Testis (tissue), 3 donors: ENCODE results near the gene NDST1. TPM values are rescaled to one million over a fixed set of nuclear protein-coding genes. Genes with fewer than 3 reads are reported as not detected.

Source experiments
- DNase-seq: peaks from one replicate; pipeline ENCODE4 v3.0.0-alpha.2; 2019
- H3K27ac ChIP-seq, 2 donors: fragments of 200-600 bp; sonication (generic); one replicate each; pipeline ENCODE4 v1.5.1; 2019
- H3K27me3 ChIP-seq: fragments of 200-600 bp; sonication (generic); one replicate; pipeline ENCODE4 v1.5.1; 2019
- H3K36me3 ChIP-seq: fragments of 200-600 bp; sonication (generic); one replicate; pipeline ENCODE4 v1.5.1; 2017; ENCODE audit warnings: low read depth; ENCODE audit errors: missing control alignments
- H3K4me1 ChIP-seq: fragments of 200-600 bp; sonication (generic); one replicate; pipeline ENCODE4 v1.5.1; 2019
- H3K4me3 ChIP-seq, 2 donors: fragments of 200-600 bp; sonication (generic); one replicate each; pipeline ENCODE4 v1.5.1; 2017 to 2019
- H3K9me3 ChIP-seq: fragments of 200-600 bp; sonication (generic); one replicate; pipeline ENCODE4 v1.5.1; 2017
- POLR2A ChIP-seq: fragments of 450-650 bp; IDR thresholded peaks from one replicate; pipeline ENCODE4 v1.6.1; 2017; ENCODE audit warnings: antibody characterized with exemption, mild to moderate bottlenecking, moderate library complexity
- WGBS, 2 donors: methylation state at CpG; one replicate each; pipeline ENCODE4 v1.1.5; 2018; 5-methylcytosine and 5-hydroxymethylcytosine counted together
- intact Hi-C: fragments of 100-400 bp; cut with DNase I; formaldehyde crosslinking; loops from one replicate; pipeline ENCODE4 v1.15.1; 2023; ENCODE audit warnings: low total_unique reads
- polyA plus RNA-seq: library from polyadenylated mRNA; stranded (reverse); fragments of 350-450 nt; fragmentation: Illumina TruSeq; extraction: RNeasy Lipid Tissue Mini Kit (QIAGEN cat#74804); gene quantifications from one replicate; pipeline ENCODE4 v1.2.3, GENCODE V29; 2014; ENCODE audit warnings: low read depth, low replicate concordance; ENCODE audit not compliant: insufficient read depth
- total RNA-seq, 2 donors: library from RNA; depleted of rRNA; stranded (reverse); fragments of >200 nt; gene quantifications; one replicate each; pipeline ENCODE4 v1.2.3, GENCODE V29; 2016
- TF ChIP-seq, protein P1 (sequence below), 3 experiments: fragments of 450-650 bp in 2 of 3; fragments of 200-600 bp in 1 of 3; sonication (generic) in 1 of 3; IDR thresholded peaks; one replicate each; pipeline ENCODE4 v1.5.1; 2016 to 2019; ENCODE audit warnings: antibody characterized with exemption in 3 of 3, mild to moderate bottlenecking in 2 of 3, moderate library complexity in 1 of 3

The NDST1 gene
- total and polyA plus RNA-seq, 3 donors from 2014 or later, result 55.0 to 174 (median 167) TPM

DNA sequence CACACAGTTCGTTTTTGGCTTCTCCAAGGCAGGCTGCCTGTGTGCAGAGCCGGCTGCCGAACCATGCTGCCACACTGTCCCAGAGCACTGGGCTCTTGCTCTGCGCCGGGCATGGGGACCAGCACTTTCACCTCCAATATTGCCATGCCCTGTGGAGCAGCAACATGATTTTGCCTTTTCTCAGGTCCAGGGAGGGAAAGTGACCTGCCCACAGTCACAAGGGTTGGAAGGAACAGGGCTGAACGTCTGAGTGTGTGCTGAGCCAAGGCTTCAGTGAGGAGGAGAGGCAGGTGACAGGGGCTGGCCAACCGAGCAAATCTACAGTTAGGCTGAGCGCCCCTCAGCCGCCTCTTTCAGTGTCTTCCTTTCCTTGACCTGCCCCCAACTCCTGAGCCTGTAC is 98.5 kb downstream of the NDST1 start:
- no peaks in the 10 kb centered on the region for H3K36me3 ChIP-seq

DNA sequence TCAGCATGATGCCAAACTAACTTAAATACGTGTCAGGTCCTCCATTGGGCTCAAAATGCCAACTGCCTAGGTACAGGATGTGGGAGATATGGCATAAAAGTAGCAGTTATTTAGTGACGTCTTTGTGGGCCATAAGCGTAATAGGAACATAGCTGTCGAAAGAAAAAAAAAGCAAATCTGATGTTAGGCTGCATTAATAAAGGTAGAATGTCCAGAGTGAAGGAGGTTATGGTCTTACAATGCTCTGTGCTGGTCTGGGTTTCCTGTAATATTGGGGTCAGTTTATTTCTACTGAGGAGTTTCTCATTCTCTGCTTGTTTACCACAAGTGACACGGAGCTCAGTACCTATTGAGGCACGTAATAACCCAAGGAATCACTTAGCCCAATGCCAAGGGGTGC is 99.2 kb downstream of the NDST1 start:
- Histone ChIP-seq H3K9me3 (no peaks in the 10 kb centered on the region), H3K4me3 (no peak overlapping the region), H3K27me3 (no peaks in the 10 kb centered on the region), H3K36me3 (no peaks in the 10 kb centered on the region), H3K27ac (no peak overlapping the region), H3K4me1 (peaks cover 9% of the 10 kb centered on the region)
- intact Hi-C loops, result no loop called here
- 89% methylated on average over 6 of the region's 6 CpGs for WGBS, 2 donors
- no peak for TF ChIP-seq POLR2A
- TF ChIP-seq, protein P1, sequence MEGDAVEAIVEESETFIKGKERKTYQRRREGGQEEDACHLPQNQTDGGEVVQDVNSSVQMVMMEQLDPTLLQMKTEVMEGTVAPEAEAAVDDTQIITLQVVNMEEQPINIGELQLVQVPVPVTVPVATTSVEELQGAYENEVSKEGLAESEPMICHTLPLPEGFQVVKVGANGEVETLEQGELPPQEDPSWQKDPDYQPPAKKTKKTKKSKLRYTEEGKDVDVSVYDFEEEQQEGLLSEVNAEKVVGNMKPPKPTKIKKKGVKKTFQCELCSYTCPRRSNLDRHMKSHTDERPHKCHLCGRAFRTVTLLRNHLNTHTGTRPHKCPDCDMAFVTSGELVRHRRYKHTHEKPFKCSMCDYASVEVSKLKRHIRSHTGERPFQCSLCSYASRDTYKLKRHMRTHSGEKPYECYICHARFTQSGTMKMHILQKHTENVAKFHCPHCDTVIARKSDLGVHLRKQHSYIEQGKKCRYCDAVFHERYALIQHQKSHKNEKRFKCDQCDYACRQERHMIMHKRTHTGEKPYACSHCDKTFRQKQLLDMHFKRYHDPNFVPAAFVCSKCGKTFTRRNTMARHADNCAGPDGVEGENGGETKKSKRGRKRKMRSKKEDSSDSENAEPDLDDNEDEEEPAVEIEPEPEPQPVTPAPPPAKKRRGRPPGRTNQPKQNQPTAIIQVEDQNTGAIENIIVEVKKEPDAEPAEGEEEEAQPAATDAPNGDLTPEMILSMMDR (IDR thresholded peaks at IDR 0.05), result no peak
- no peak for DNase-seq

More for the DNA sequence above, 98.5 kb downstream of the NDST1 start:
- H3K27me3 ChIP-seq, result no peaks in the 10 kb centered on the region
- peaks cover 7% of the 10 kb centered on the region for H3K4me1 ChIP-seq
- no peak overlapping the region for H3K4me3 ChIP-seq
- H3K27ac ChIP-seq, result no peak overlapping the region
- TF ChIP-seq, protein P1 (IDR thresholded peaks at IDR 0.05), result no peak
- no peak for TF ChIP-seq POLR2A
- intact Hi-C loops, result no loop called here
- DNase-seq, result no peak
- H3K9me3 ChIP-seq, result no peaks in the 10 kb centered on the region
- WGBS, 2 donors, result 65 to 79% methylated on average over 5 to 9 of the region's 9 CpGs

Other genes with a start within 250 kb of the NDST1 start
- under 1 TPM; 0.24 to 0.25 TPM for gene CAMK2A, start 218.4 kb upstream of the NDST1 start, total RNA-seq
- gene CAMK2A, start 218.4 kb upstream of the NDST1 start, polyA plus RNA-seq, result 0.70 TPM
- gene ARSI, start 205.2 kb upstream of the NDST1 start, total RNA-seq, result under 1 TPM; 0.79 to 0.93 TPM
- gene ARSI, start 205.2 kb upstream of the NDST1 start, polyA plus RNA-seq, result 0.92 TPM
- gene TCOF1, start 150.4 kb upstream of the NDST1 start, total RNA-seq, result 10 to 100 TPM; 46.6 to 52.8 TPM
- gene TCOF1, start 150.4 kb upstream of the NDST1 start, polyA plus RNA-seq, result 22.9 TPM
- 100 to 1,000 TPM; 137 to 223 TPM for gene CD74, start 95.2 kb upstream of the NDST1 start, total RNA-seq
- 1,318 TPM for gene CD74, start 95.2 kb upstream of the NDST1 start, polyA plus RNA-seq
- gene RPS14, start 58.4 kb upstream of the NDST1 start, total RNA-seq, result 1,000 to 10,000 TPM in 1 of 2 donors, 100 to 1,000 TPM in 1; 781 to 1,273 TPM
- gene RPS14, start 58.4 kb upstream of the NDST1 start, polyA plus RNA-seq, result 1,234 TPM
- 10 to 100 TPM; 49.1 to 53.2 TPM for gene SYNPO, start 132.5 kb downstream of the NDST1 start, total RNA-seq
- 52.2 TPM for gene SYNPO, start 132.5 kb downstream of the NDST1 start, polyA plus RNA-seq
- gene MYOZ3, start 153.1 kb downstream of the NDST1 start, total RNA-seq, result 10 to 100 TPM; 12.0 to 12.7 TPM
- gene MYOZ3, start 153.1 kb downstream of the NDST1 start, polyA plus RNA-seq, result 10.4 TPM
- 10 to 100 TPM; 37.7 to 40.1 TPM for gene RBM22, start 192.9 kb downstream of the NDST1 start, total RNA-seq
- 38.5 TPM for gene RBM22, start 192.9 kb downstream of the NDST1 start, polyA plus RNA-seq